HepG2 (cell line): ENCODE measurements around the gene ARHGEF6.

Source experiments
- FIP1L1 ChIP-seq: fragments of 200-400 bp; formaldehyde crosslinking; IDR thresholded peaks from 2 replicates; pipeline ENCODE4 v1.6.1; 2018; ENCODE audit warnings: low read depth, mild to moderate bottlenecking, low read length, moderate library complexity, borderline replicate concordance; ENCODE audit not compliant: insufficient read depth
- MYC ChIP-seq: sonication (generic); formaldehyde crosslinking; IDR thresholded peaks from 2 replicates; pipeline ENCODE4 v1.9.0; 2021; ENCODE audit warnings: missing genetic modification reagents, borderline replicate concordance
- POLR2A ChIP-seq, 2 experiments: IDR thresholded peaks; 2 replicates each; pipeline ENCODE4 v1.6.1; 2011; ENCODE audit warnings: low read depth in 2 of 2, low read length in 2 of 2, mild to moderate bottlenecking in 1 of 2, moderate library complexity in 1 of 2; ENCODE audit not compliant: insufficient read depth in 1 of 2
- RFXANK ChIP-seq: IDR thresholded peaks from 2 replicates; pipeline ENCODE4 v1.6.1; 2016
- ZNF124 ChIP-seq: sonication (generic); formaldehyde crosslinking; IDR thresholded peaks from 2 replicates; pipeline ENCODE4 v1.4.0; 2020; ENCODE audit warnings: missing genetic modification reagents
- TF ChIP-seq, protein P1 (sequence below): sonication (generic); formaldehyde crosslinking; IDR thresholded peaks from 2 replicates; pipeline ENCODE4 v1.5.0; 2020; ENCODE audit warnings: mild to moderate bottlenecking, missing genetic modification reagents, moderate library complexity
- TF ChIP-seq, protein P2 (sequence below): sonication (generic); formaldehyde crosslinking; IDR thresholded peaks from 2 replicates; pipeline ENCODE4 v1.8.0; 2022; ENCODE audit warnings: mild to moderate bottlenecking, missing genetic modification reagents, borderline replicate concordance

DNA sequence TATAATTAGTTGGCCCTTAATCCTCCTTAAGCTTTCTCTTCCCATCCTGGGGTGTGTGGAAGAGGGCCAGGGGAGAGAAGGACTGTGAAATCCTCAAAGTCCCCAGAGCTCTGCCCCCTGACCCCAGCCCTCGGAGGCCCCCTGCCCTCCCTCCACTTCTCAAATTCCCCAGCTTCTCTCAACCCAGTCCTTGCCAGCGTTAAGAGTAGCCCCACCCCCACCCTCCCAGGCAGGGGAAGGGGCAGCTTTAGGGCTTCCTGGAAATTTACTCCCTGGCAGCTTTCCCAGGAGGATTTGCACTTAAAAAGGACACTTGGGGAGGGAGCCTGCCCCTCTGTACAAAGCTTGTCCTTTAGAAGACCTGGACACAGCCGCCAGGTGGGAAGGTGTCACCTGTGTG is 144.6 kb downstream of the ARHGEF6 start:
- TF ChIP-seq, protein P1, sequence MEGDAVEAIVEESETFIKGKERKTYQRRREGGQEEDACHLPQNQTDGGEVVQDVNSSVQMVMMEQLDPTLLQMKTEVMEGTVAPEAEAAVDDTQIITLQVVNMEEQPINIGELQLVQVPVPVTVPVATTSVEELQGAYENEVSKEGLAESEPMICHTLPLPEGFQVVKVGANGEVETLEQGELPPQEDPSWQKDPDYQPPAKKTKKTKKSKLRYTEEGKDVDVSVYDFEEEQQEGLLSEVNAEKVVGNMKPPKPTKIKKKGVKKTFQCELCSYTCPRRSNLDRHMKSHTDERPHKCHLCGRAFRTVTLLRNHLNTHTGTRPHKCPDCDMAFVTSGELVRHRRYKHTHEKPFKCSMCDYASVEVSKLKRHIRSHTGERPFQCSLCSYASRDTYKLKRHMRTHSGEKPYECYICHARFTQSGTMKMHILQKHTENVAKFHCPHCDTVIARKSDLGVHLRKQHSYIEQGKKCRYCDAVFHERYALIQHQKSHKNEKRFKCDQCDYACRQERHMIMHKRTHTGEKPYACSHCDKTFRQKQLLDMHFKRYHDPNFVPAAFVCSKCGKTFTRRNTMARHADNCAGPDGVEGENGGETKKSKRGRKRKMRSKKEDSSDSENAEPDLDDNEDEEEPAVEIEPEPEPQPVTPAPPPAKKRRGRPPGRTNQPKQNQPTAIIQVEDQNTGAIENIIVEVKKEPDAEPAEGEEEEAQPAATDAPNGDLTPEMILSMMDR, result no peak
- no peak for TF ChIP-seq MYC (CRISPR knock-in tag)
- TF ChIP-seq, protein P2, sequence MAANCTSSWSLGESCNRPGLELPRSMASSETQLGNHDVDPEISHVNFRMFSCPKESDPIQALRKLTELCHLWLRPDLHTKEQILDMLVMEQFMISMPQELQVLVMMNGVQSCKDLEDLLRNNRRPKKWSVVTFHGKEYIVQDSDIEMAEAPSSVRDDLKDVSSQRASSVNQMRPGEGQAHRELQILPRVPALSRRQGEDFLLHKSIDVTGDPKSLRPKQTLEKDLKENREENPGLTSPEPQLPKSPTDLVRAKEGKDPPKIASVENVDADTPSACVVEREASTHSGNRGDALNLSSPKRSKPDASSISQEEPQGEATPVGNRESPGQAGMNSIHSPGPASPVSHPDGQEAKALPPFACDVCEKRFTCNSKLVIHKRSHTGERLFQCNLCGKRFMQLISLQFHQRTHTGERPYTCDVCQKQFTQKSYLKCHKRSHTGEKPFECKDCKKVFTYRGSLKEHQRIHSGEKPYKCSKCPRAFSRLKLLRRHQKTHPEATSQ (CRISPR knock-in tag), result no peak
- no peak for TF ChIP-seq FIP1L1
- no peak for TF ChIP-seq POLR2A (IDR thresholded peaks at IDR 0.05; ENCODE audit: insufficient read depth in 1 of 2, low read depth in 2 of 2, low read length in 2 of 2)
- no peak for TF ChIP-seq ZNF124
- no peak for TF ChIP-seq RFXANK (CRISPR knock-in tag)
